Fibroblast of lung (primary cell): ENCODE measurements around the gene PPP1R12A. TPM values are rescaled to one million over a fixed set of nuclear protein-coding genes. Genes with fewer than 3 reads are reported as not detected.

Experiments
- DNase-seq, 2 donors: peaks; one replicate each; pipeline versions ENCODE4 v3.0.0 to v3.0.0-alpha.2; 2010; ENCODE audit warnings: low read depth in 2 of 2
- H2AFZ ChIP-seq: 2 replicates; pipeline ENCODE4 v1.5.1; 2012; ENCODE audit warnings: low read length, control low read depth, inconsistent platforms
- H3K27ac ChIP-seq: 2 replicates; pipeline ENCODE4 v1.5.1; 2011; ENCODE audit warnings: low read length, control low read depth; ENCODE audit not compliant: insufficient read depth
- H3K27me3 ChIP-seq: 2 replicates; pipeline ENCODE4 v1.5.1; 2011; ENCODE audit warnings: mild to moderate bottlenecking, low read length; ENCODE audit not compliant: control insufficient read depth, insufficient read depth
- H3K36me3 ChIP-seq: 2 replicates; pipeline ENCODE4 v1.5.1; 2011; ENCODE audit warnings: low read length; ENCODE audit not compliant: control insufficient read depth, insufficient read depth
- H3K4me1 ChIP-seq: 2 replicates; pipeline ENCODE4 v1.5.1; 2011; ENCODE audit warnings: low read length; ENCODE audit not compliant: control insufficient read depth, insufficient read depth; ENCODE audit errors: extremely low read depth
- H3K4me2 ChIP-seq: 2 replicates; pipeline ENCODE4 v1.5.1; 2011; ENCODE audit warnings: low read length, control low read depth; ENCODE audit not compliant: insufficient read depth; ENCODE audit errors: extremely low read depth
- H3K4me3 ChIP-seq, 4 experiments: fragments of 200-600 bp in 1 of 4; sonication (generic) in 1 of 4; replicated peaks in 1 of 4; 2 replicates each; pipeline ENCODE4 v1.5.1; 2011 to 2016; ENCODE audit warnings: low read length in 4 of 4, low read depth in 3 of 4, mild to moderate bottlenecking in 3 of 4, control low read depth in 2 of 4, inconsistent platforms in 1 of 4, mixed read lengths in 1 of 4; ENCODE audit not compliant: insufficient read depth in 1 of 4; ENCODE audit errors: control extremely low read depth in 1 of 4
- H3K79me2 ChIP-seq: 2 replicates; pipeline ENCODE4 v1.5.1; 2012; ENCODE audit warnings: mild to moderate bottlenecking, low read length, inconsistent platforms; ENCODE audit not compliant: control insufficient read depth, insufficient read depth
- H3K9ac ChIP-seq: 2 replicates; pipeline ENCODE4 v1.5.1; 2011; ENCODE audit warnings: mild to moderate bottlenecking, low read length, control low read depth; ENCODE audit not compliant: insufficient read depth
- H3K9me3 ChIP-seq: 2 replicates; pipeline ENCODE4 v1.5.1; 2012; ENCODE audit warnings: low read depth, low read length; ENCODE audit not compliant: control insufficient read depth, insufficient read depth
- H4K20me1 ChIP-seq: 2 replicates; pipeline ENCODE4 v1.5.1; 2011; ENCODE audit warnings: low read length; ENCODE audit not compliant: control insufficient read depth, insufficient read depth; ENCODE audit errors: extremely low read depth
- CTCF ChIP-seq, 2 donors: IDR thresholded peaks in 1 of 2; conservative IDR thresholded peaks in 1 of 2; 1 replicate in 1 of 2; 2 replicates in 1 of 2; pipeline ENCODE4 v1.5.1; 2011 to 2012; ENCODE audit warnings: low read length in 2 of 2, control low read depth in 1 of 2, inconsistent platforms in 1 of 2, low read depth in 1 of 2, mild to moderate bottlenecking in 1 of 2
- EZH2 ChIP-seq: IDR thresholded peaks from 2 replicates; pipeline ENCODE4 v1.5.1; 2012; ENCODE audit warnings: low read length, control low read depth, mild to moderate bottlenecking; ENCODE audit errors: missing control alignments
- polyA plus RNA-seq, 2 donors: library from polyadenylated mRNA; depleted of rRNA in 1 of 2; stranded (reverse) in 1 of 2; unstranded in 1 of 2; fragments of >200 nt; gene quantifications; 2 replicates each; pipeline ENCODE4 v1.2.1, GENCODE V29; 2011 to 2012; ENCODE audit warnings: missing spikeins in 1 of 2
- total RNA-seq: library from RNA; depleted of rRNA; stranded (reverse); fragments of >200 nt; gene quantifications from 2 replicates; pipeline ENCODE4 v1.2.1, GENCODE V29; 2014

The PPP1R12A gene
- total and polyA plus RNA-seq, 2 donors (not counting 1 experiment from before 2014, with no cell fraction given): 94.9 to 139 TPM

GRCh38 chr12:79763766-79764452 lies 171.0 kb downstream of the PPP1R12A start:
- H3K36me3 ChIP-seq: no peaks in the 10 kb centered on the region
- H2AFZ ChIP-seq: no peak overlapping the region
- DNase-seq: peak in 1 of 2 donors; percentile 30
- no peak overlapping the region for H3K4me2 ChIP-seq
- no peak overlapping the region for H3K9ac ChIP-seq
- H3K27ac ChIP-seq: no peak overlapping the region
- H3K79me2 ChIP-seq: no peaks in the 10 kb centered on the region
- H3K27me3 ChIP-seq: no peaks in the 10 kb centered on the region
- H3K4me3 ChIP-seq: no peak overlapping the region
- no peaks in the 10 kb centered on the region for H3K4me1 ChIP-seq
- H4K20me1 ChIP-seq: no peaks in the 10 kb centered on the region
- TF ChIP-seq CTCF (conservative IDR thresholded peaks at IDR 0.05 in 1 of 2, IDR thresholded peaks at IDR 0.05 in 1 of 2; ENCODE audit: low read depth in 1 of 2, low read length in 2 of 2): no peak
- TF ChIP-seq EZH2: no peak
- no peaks in the 10 kb centered on the region for H3K9me3 ChIP-seq

- Histone ChIP-seq H3K4me2 (no peak overlapping the region), H3K27ac (no peak overlapping the region), H3K79me2 (no peaks in the 10 kb centered on the region), H2AFZ (no peak overlapping the region), H3K27me3 (no peaks in the 10 kb centered on the region), H3K9me3 (no peaks in the 10 kb centered on the region), H3K4me3 (no peak overlapping the region), H3K4me1 (no peaks in the 10 kb centered on the region), H4K20me1 (no peaks in the 10 kb centered on the region), H3K36me3 (no peaks in the 10 kb centered on the region), H3K9ac (no peak overlapping the region)
- DNase-seq: peak in 1 of 2 donors; percentile 28
- no peak for TF ChIP-seq EZH2
- no peak for TF ChIP-seq CTCF (conservative IDR thresholded peaks at IDR 0.05 in 1 of 2, IDR thresholded peaks at IDR 0.05 in 1 of 2; ENCODE audit: low read depth in 1 of 2, low read length in 2 of 2)
These were observed 173.6 kb downstream of the PPP1R12A start for GRCh38 chr12:79761341-79761740.

- H3K4me3 ChIP-seq: no peak overlapping the region
- H3K9ac ChIP-seq: no peak overlapping the region
- no peaks in the 10 kb centered on the region for H3K79me2 ChIP-seq
- H3K27ac ChIP-seq: no peak overlapping the region
- no peaks in the 10 kb centered on the region for H4K20me1 ChIP-seq
- peak in 1 of 2 donors; percentile 41 for DNase-seq
- no peaks in the 10 kb centered on the region for H3K9me3 ChIP-seq
- no peak overlapping the region for H3K4me2 ChIP-seq
- no peaks in the 10 kb centered on the region for H3K4me1 ChIP-seq
- H3K36me3 ChIP-seq: no peaks in the 10 kb centered on the region
- no peaks in the 10 kb centered on the region for H3K27me3 ChIP-seq
- no peak for TF ChIP-seq CTCF (conservative IDR thresholded peaks at IDR 0.05 in 1 of 2, IDR thresholded peaks at IDR 0.05 in 1 of 2; ENCODE audit: low read depth in 1 of 2, low read length in 2 of 2)
- H2AFZ ChIP-seq: no peak overlapping the region
These were observed 187.6 kb downstream of the PPP1R12A start for GRCh38 chr12:79747274-79747673.
